Measurements from ENCODE around the gene SLC6A17. TPM values are rescaled to one million over a fixed set of nuclear protein-coding genes. Genes with fewer than 3 reads are reported as not detected.

The SLC6A17 gene
- total RNA-seq, 1 experiment from 2014 or later, result not detected

- ChIA-PET CTCF (no interaction called here), POLR2A (ENCODE audit: low non-redundant PET) (no interaction called here)
- Histone ChIP-seq H3K9me3 (ENCODE audit: low read depth, low read length, poor library complexity, severe bottlenecking) (no peaks in the 10 kb centered on the region), H3K4me1 (ENCODE audit: insufficient read depth, low read length, poor library complexity, severe bottlenecking) (no peaks in the 10 kb centered on the region), H3K4me3 (ENCODE audit: low read depth, low read length, poor library complexity, severe bottlenecking) (no peak overlapping the region), H3K27ac (ENCODE audit: low read depth, low read length, poor library complexity, severe bottlenecking) (no peak overlapping the region), H3K27me3 (replicated peaks; ENCODE audit: insufficient read depth, low read depth, low read length, poor library complexity) (peaks cover 16% of the 10 kb centered on the region), H3K36me3 (ENCODE audit: insufficient read depth, low read length, poor library complexity, severe bottlenecking) (no peaks in the 10 kb centered on the region)
- TF ChIP-seq EZH2 (IDR thresholded peaks at IDR 0.05; ENCODE audit: borderline replicate concordance, low read depth, low read length, poor library complexity, severe bottlenecking) (no peak), CTCF (conservative IDR thresholded peaks at IDR 0.05; ENCODE audit: low read depth, low read length) (no peak)
- intact Hi-C loops (cut with micrococcal nuclease; ENCODE audit: unreplicated experiment), result no loop called here
- DNase-seq (ENCODE audit: low spot score), result no peak
- no TSS peak for BruUV-seq (replicated peaks)
Measured at GRCh38 chr1:110120960-110121561, 29.2 kb upstream of the SLC6A17 start.

GRCh38 chr1:110123224-110123623 is 27.1 kb upstream of the SLC6A17 start:
- no TSS peak for BruUV-seq (replicated peaks)
- Histone ChIP-seq H3K4me3 (ENCODE audit: low read depth, low read length, poor library complexity, severe bottlenecking) (no peak overlapping the region), H3K27me3 (replicated peaks; ENCODE audit: insufficient read depth, low read depth, low read length, poor library complexity) (peaks cover 18% of the 10 kb centered on the region), H3K4me1 (ENCODE audit: insufficient read depth, low read length, poor library complexity, severe bottlenecking) (no peaks in the 10 kb centered on the region), H3K27ac (ENCODE audit: low read depth, low read length, poor library complexity, severe bottlenecking) (no peak overlapping the region), H3K36me3 (ENCODE audit: insufficient read depth, low read length, poor library complexity, severe bottlenecking) (no peaks in the 10 kb centered on the region), H3K9me3 (ENCODE audit: low read depth, low read length, poor library complexity, severe bottlenecking) (no peaks in the 10 kb centered on the region)
- CTCF ChIA-PET, result no interaction called here
- DNase-seq (ENCODE audit: low spot score), result no peak
- intact Hi-C loops (cut with micrococcal nuclease; ENCODE audit: unreplicated experiment), result no loop called here
- POLR2A ChIA-PET (ENCODE audit: low non-redundant PET), result no interaction called here
- TF ChIP-seq CTCF (conservative IDR thresholded peaks at IDR 0.05; ENCODE audit: low read depth, low read length), result no peak

- Histone ChIP-seq H3K4me3 (ENCODE audit: low read depth, low read length, poor library complexity, severe bottlenecking) (no peak overlapping the region), H3K4me1 (ENCODE audit: insufficient read depth, low read length, poor library complexity, severe bottlenecking) (no peaks in the 10 kb centered on the region), H3K27ac (ENCODE audit: low read depth, low read length, poor library complexity, severe bottlenecking) (no peak overlapping the region), H3K36me3 (ENCODE audit: insufficient read depth, low read length, poor library complexity, severe bottlenecking) (no peaks in the 10 kb centered on the region), H3K27me3 (replicated peaks; ENCODE audit: insufficient read depth, low read depth, low read length, poor library complexity) (peaks cover 40% of the 10 kb centered on the region), H3K9me3 (ENCODE audit: low read depth, low read length, poor library complexity, severe bottlenecking) (no peaks in the 10 kb centered on the region)
- DNase-seq (ENCODE audit: low spot score), result no peak
- ChIA-PET CTCF (no interaction called here), POLR2A (ENCODE audit: low non-redundant PET) (no interaction called here)
- no peak for TF ChIP-seq CTCF (conservative IDR thresholded peaks at IDR 0.05; ENCODE audit: low read depth, low read length)
- TF ChIP-seq EZH2 (IDR thresholded peaks at IDR 0.05; ENCODE audit: borderline replicate concordance, low read depth, low read length, poor library complexity, severe bottlenecking), result no peak
- no TSS peak for BruUV-seq (replicated peaks)
- intact Hi-C loops (cut with micrococcal nuclease; ENCODE audit: unreplicated experiment), result no loop called here
Measured at GRCh38 chr1:110125810-110126209, 24.5 kb upstream of the SLC6A17 start.

Measured in A673 (cell line).